Neural progenitor cell (in vitro differentiated cells): ENCODE data around the gene POLR3G. TPM values are rescaled to one million over a fixed set of nuclear protein-coding genes. Genes with fewer than 3 reads are reported as not detected.

Experiments
- DNase-seq: peaks from one replicate; pipeline ENCODE4 v3.0.0-alpha.2; 2016; ENCODE audit warnings: low spot score
- H2AFZ ChIP-seq: fragments of 200-600 bp; sonication (generic); replicated peaks from 2 replicates; pipeline ENCODE4 v1.6.1; 2016; ENCODE audit warnings: antibody characterized with exemption
- H3F3A ChIP-seq: fragments of 200-600 bp; sonication (generic); 2 replicates; pipeline ENCODE4 v1.6.1; 2016; ENCODE audit warnings: antibody characterized with exemption, low read depth
- H3K27ac ChIP-seq: fragments of 200-600 bp; sonication (generic); 2 replicates; pipeline ENCODE4 v1.5.1; 2016; ENCODE audit warnings: mild to moderate bottlenecking
- H3K27me3 ChIP-seq: fragments of 200-600 bp; sonication (generic); 2 replicates; pipeline ENCODE4 v1.6.1; 2016; ENCODE audit warnings: mild to moderate bottlenecking, moderate library complexity
- H3K36me3 ChIP-seq: fragments of 200-600 bp; sonication (generic); 2 replicates; pipeline ENCODE4 v1.5.1; 2016
- H3K4me1 ChIP-seq: fragments of 200-600 bp; sonication (generic); 2 replicates; pipeline ENCODE4 v1.6.1; 2016; ENCODE audit warnings: mixed run types
- H3K4me2 ChIP-seq: fragments of 200-600 bp; sonication (generic); 2 replicates; pipeline ENCODE4 v1.6.1; 2016
- H3K4me3 ChIP-seq: fragments of 200-600 bp; sonication (generic); 2 replicates; pipeline ENCODE4 v1.5.1; 2016
- H3K79me2 ChIP-seq: fragments of 200-600 bp; sonication (generic); 2 replicates; pipeline ENCODE4 v1.6.1; 2016; ENCODE audit warnings: low read depth
- H3K9ac ChIP-seq: fragments of 200-600 bp; sonication (generic); 2 replicates; pipeline ENCODE4 v1.6.1; 2016
- H3K9me3 ChIP-seq: fragments of 200-600 bp; sonication (generic); 2 replicates; pipeline ENCODE4 v1.5.1; 2016; ENCODE audit warnings: low read depth
- H4K20me1 ChIP-seq: fragments of 200-600 bp; sonication (generic); 2 replicates; pipeline ENCODE4 v1.6.1; 2016; ENCODE audit warnings: low read depth
- H3K27ac Mint-ChIP-seq: 3 replicates; pipeline ENCODE4 v1.8.0; 2021; ENCODE audit warnings: mixed read lengths
- H3K27me3 Mint-ChIP-seq: 2 replicates; pipeline ENCODE4 v1.8.0; 2022; ENCODE audit warnings: low read depth, mild to moderate bottlenecking, inconsistent platforms, moderate library complexity, mixed read lengths; ENCODE audit not compliant: insufficient read depth
- H3K36me3 Mint-ChIP-seq: 3 replicates; pipeline ENCODE4 v1.8.0; 2021; ENCODE audit warnings: mixed read lengths
- H3K4me1 Mint-ChIP-seq: 3 replicates; pipeline ENCODE4 v1.8.0; 2021; ENCODE audit warnings: mixed read lengths
- H3K4me3 Mint-ChIP-seq: 3 replicates; pipeline ENCODE4 v1.8.0; 2021; ENCODE audit warnings: mild to moderate bottlenecking, moderate library complexity, mixed read lengths
- H3K9me3 Mint-ChIP-seq: 3 replicates; pipeline ENCODE4 v1.8.0; 2020; ENCODE audit warnings: mixed read lengths
- EZH2 ChIP-seq: fragments of 200-600 bp; sonication (generic); IDR thresholded peaks from 2 replicates; pipeline ENCODE4 v1.6.1; 2017; ENCODE audit warnings: antibody characterized with exemption, mild to moderate bottlenecking, moderate library complexity
- EZH2phosphoT487 ChIP-seq: fragments of 200-600 bp; sonication (generic); IDR thresholded peaks from 2 replicates; pipeline ENCODE4 v1.6.1; 2017; ENCODE audit warnings: antibody characterized with exemption
- total RNA-seq: library from RNA; depleted of rRNA; stranded (reverse); fragments of >200 nt; gene quantifications from 2 replicates; pipeline ENCODE4 v1.2.3, GENCODE V29; 2015; ENCODE audit warnings: low replicate concordance
- TF ChIP-seq, protein P1 (sequence below): fragments of 200-600 bp; sonication (generic); IDR thresholded peaks from 2 replicates; pipeline ENCODE4 v1.5.1; 2017; ENCODE audit warnings: antibody characterized with exemption, mild to moderate bottlenecking

Gene POLR3G
- total RNA-seq, 1 donor from 2014 or later = 8.4 TPM

- TF ChIP-seq EZH2 (no peak), EZH2phosphoT487 (no peak)
- TF ChIP-seq, protein P1, sequence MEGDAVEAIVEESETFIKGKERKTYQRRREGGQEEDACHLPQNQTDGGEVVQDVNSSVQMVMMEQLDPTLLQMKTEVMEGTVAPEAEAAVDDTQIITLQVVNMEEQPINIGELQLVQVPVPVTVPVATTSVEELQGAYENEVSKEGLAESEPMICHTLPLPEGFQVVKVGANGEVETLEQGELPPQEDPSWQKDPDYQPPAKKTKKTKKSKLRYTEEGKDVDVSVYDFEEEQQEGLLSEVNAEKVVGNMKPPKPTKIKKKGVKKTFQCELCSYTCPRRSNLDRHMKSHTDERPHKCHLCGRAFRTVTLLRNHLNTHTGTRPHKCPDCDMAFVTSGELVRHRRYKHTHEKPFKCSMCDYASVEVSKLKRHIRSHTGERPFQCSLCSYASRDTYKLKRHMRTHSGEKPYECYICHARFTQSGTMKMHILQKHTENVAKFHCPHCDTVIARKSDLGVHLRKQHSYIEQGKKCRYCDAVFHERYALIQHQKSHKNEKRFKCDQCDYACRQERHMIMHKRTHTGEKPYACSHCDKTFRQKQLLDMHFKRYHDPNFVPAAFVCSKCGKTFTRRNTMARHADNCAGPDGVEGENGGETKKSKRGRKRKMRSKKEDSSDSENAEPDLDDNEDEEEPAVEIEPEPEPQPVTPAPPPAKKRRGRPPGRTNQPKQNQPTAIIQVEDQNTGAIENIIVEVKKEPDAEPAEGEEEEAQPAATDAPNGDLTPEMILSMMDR = no peak
Observed at GRCh38 chr5:90461288-90461687, 13.4 kb upstream of the POLR3G start.

GRCh38 chr5:90472783-90473395 is 1.8 kb upstream of the POLR3G start:
- peak overlapping the region; percentile 6 for H3K27ac Mint-ChIP-seq
- H3K4me3 Mint-ChIP-seq = peak overlapping the region; percentile 95
- H4K20me1 ChIP-seq = peaks cover 3% of the 10 kb centered on the region
- no peak for DNase-seq
- H3K79me2 ChIP-seq = peaks cover 3% of the 10 kb centered on the region
- peak overlapping the region; percentile 67 for H3K4me3 ChIP-seq
- no peaks in the 10 kb centered on the region for H3K36me3 ChIP-seq
- H3K27me3 Mint-ChIP-seq = peaks cover 9% of the 10 kb centered on the region
- peaks cover 27% of the 10 kb centered on the region for H3K36me3 Mint-ChIP-seq
- peaks cover 21% of the 10 kb centered on the region for H3K4me1 ChIP-seq
- H3K4me2 ChIP-seq = peak overlapping the region; percentile 86
- peaks cover 42% of the 10 kb centered on the region for H3F3A ChIP-seq
- peaks cover 33% of the 10 kb centered on the region for H3K27me3 ChIP-seq
- no peak overlapping the region for H3K27ac ChIP-seq
- H3K9ac ChIP-seq = no peak overlapping the region
- TF ChIP-seq, protein P1 = no peak
- no peak for TF ChIP-seq EZH2
- peak overlapping the region; percentile 77 for H2AFZ ChIP-seq
- peaks cover 36% of the 10 kb centered on the region for H3K4me1 Mint-ChIP-seq
- no peaks in the 10 kb centered on the region for H3K9me3 ChIP-seq
- peaks cover 19% of the 10 kb centered on the region for H3K9me3 Mint-ChIP-seq

More at GRCh38 chr5:90461288-90461687, 13.4 kb upstream of the POLR3G start:
- no peak overlapping the region for H3K4me3 ChIP-seq
- H3K4me1 ChIP-seq = no peaks in the 10 kb centered on the region
- peaks cover 9% of the 10 kb centered on the region for H3F3A ChIP-seq
- no peaks in the 10 kb centered on the region for H3K36me3 ChIP-seq
- Mint-ChIP-seq H3K27ac (no peak overlapping the region), H3K4me3 (no peak overlapping the region), H3K9me3 (peaks cover 5% of the 10 kb centered on the region), H3K27me3 (peaks cover 2% of the 10 kb centered on the region), H3K4me1 (no peaks in the 10 kb centered on the region), H3K36me3 (peaks cover under 1% of the 10 kb centered on the region)
- H3K27ac ChIP-seq = no peak overlapping the region
- H2AFZ ChIP-seq = no peak overlapping the region
- H3K9ac ChIP-seq = no peak overlapping the region
- DNase-seq = no peak
- no peaks in the 10 kb centered on the region for H3K9me3 ChIP-seq
- no peak overlapping the region for H3K4me2 ChIP-seq
- H3K27me3 ChIP-seq = no peaks in the 10 kb centered on the region
- no peaks in the 10 kb centered on the region for H4K20me1 ChIP-seq
- no peaks in the 10 kb centered on the region for H3K79me2 ChIP-seq

DNA sequence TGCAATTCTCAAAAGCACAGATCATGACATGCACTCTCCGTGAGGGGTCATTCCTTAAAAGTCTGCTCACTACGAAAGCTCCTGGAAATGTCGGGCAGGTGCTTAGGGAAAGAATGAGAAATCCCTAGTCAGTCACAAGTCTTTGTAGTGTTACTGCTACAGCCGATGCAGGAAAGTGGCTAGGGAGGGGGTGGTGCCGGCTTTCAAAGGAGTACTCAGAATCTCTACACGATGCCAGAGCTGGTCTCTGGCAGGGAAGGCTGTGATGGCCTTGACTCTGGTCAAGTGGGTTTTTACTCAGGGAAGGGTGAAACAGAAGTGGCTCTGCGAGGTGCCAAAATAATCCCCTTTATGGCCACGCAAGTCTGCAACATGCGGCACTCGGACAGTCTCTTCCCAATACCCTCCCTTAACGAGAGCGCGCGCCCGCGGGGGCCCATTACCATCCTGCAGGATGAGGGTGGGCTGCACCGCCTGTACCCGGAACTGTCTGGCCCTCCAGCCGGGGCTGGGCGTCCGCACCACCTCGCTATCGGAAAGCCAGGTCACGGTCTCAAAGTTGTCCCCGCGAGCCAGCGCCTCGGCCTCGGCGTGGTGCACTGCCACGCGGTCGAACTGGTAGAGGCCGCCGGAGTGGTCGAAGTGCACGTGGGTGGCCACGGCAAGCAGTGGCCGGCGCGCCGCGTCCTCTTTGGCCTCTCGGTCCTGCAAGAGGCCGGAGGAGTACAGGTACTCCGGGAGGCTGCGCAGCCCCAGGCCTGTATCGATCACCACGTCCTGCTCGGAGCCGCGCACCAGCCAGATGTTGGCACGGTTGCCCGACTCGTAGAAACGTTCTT is 1.0 kb upstream of the POLR3G start:
- Histone ChIP-seq H3K27me3 (peaks cover 33% of the 10 kb centered on the region), H2AFZ (peak overlapping the region; percentile 77), H3F3A (peaks cover 45% of the 10 kb centered on the region), H3K36me3 (no peaks in the 10 kb centered on the region), H3K27ac (no peak overlapping the region), H3K4me1 (peaks cover 21% of the 10 kb centered on the region), H3K9ac (no peak overlapping the region), H3K4me2 (peak overlapping the region; percentile 86), H3K4me3 (peak overlapping the region; percentile 67), H3K9me3 (no peaks in the 10 kb centered on the region), H4K20me1 (peaks cover 3% of the 10 kb centered on the region), H3K79me2 (peaks cover 3% of the 10 kb centered on the region)
- H3K36me3 Mint-ChIP-seq = peaks cover 20% of the 10 kb centered on the region
- peak overlapping the region; percentile 6 for H3K27ac Mint-ChIP-seq
- peaks cover 9% of the 10 kb centered on the region for H3K27me3 Mint-ChIP-seq
- H3K4me3 Mint-ChIP-seq = peak overlapping the region; percentile 95
- TF ChIP-seq EZH2 (no peak), EZH2phosphoT487 (no peak)
- TF ChIP-seq, protein P1 = no peak
- peaks cover 13% of the 10 kb centered on the region for H3K9me3 Mint-ChIP-seq
- peaks cover 36% of the 10 kb centered on the region for H3K4me1 Mint-ChIP-seq
- DNase-seq = peak; percentile 71
